K562 (cell line): ENCODE measurements around the gene RASAL3. TPM values are rescaled to one million over a fixed set of nuclear protein-coding genes. Genes with fewer than 3 reads are reported as not detected.

ENCODE experiments used
- ATAC-seq: fragments of 200-7000 bp; cut with Tn5 transposase; 3 replicates; pipeline ENCODE4 v1.9.1; 2020; ENCODE audit warnings: moderate library complexity
- Bru-seq: library from RNA; stranded (reverse); fragments of 400-500 nt; gene quantifications from one replicate; lab custom pipeline; 2021; lab: Mats Ljungman, UMichigan
- BruChase-seq, 2 experiments: library from RNA; stranded (reverse); fragments of 400-500 nt; gene quantifications; one replicate each; lab custom pipeline; 2021; lab: Mats Ljungman, UMichigan
- BruUV-seq: library from RNA; stranded (reverse); fragments of 400-500 nt; replicated peaks from 2 replicates; lab custom pipeline; 2021; lab: Mats Ljungman, UMichigan
- CTCF ChIA-PET: fragments of 300-600 bp; formaldehyde crosslinking; extraction: SDS; loops from one replicate; lab custom pipeline; 2021; ENCODE audit warnings: low intra/inter-chr PET ratio; lab: Yijun Ruan, JAX
- POLR2A ChIA-PET: fragments of 300-600, 350-650 bp; sonication (Branson Sonifier 250); formaldehyde crosslinking; extraction: SDS; loops from one replicate; lab custom pipeline; 2021; ENCODE audit warnings: antibody characterized with exemption, inconsistent platforms; lab: Yijun Ruan, JAX
- DNase-seq, 4 experiments: peaks; one replicate each; pipeline versions ENCODE4 v3.0.0 to v3.0.0-alpha.2; 2011 to 2018; ENCODE audit warnings: low spot score in 3 of 4, mixed read lengths in 3 of 4; ENCODE audit errors: extremely low read depth in 1 of 4
- FAIRE-seq: peaks from 2 replicates; lab custom pipeline; 2011; peaks lifted over from hg19 to GRCh38; lab: Jason Lieb, UNC
- H2AFZ ChIP-seq: 2 replicates; pipeline ENCODE4 v1.6.0; 2011; ENCODE audit warnings: low read depth, low read length, control low read depth, inconsistent platforms
- H3K27ac ChIP-seq: fragments of 200-600 bp; 3 replicates; pipeline ENCODE4 v1.8.0; 2011; ENCODE audit warnings: low read depth, mild to moderate bottlenecking, control low read depth, inconsistent platforms, low read length, moderate library complexity, mixed read lengths; ENCODE audit errors: extremely low read depth
- H3K27me3 ChIP-seq, 2 experiments: fragments of 300-600 bp in 1 of 2; 2 replicates in 1 of 2; 3 replicates in 1 of 2; pipeline versions ENCODE4 v1.6.0 to v1.8.0; 2011; ENCODE audit warnings: inconsistent platforms in 2 of 2, low read length in 2 of 2, mild to moderate bottlenecking in 1 of 2, mixed read lengths in 1 of 2, moderate library complexity in 1 of 2; ENCODE audit not compliant: control insufficient read depth in 2 of 2, insufficient read depth in 2 of 2
- H3K36me3 ChIP-seq: fragments of 300-600 bp; 3 replicates; pipeline ENCODE4 v1.8.0; 2011; ENCODE audit warnings: mild to moderate bottlenecking, low read length, inconsistent platforms; ENCODE audit not compliant: control insufficient read depth, insufficient read depth
- H3K4me1 ChIP-seq, 2 experiments: fragments of 200-600 bp in 1 of 2; replicated peaks in 1 of 2; 2 replicates in 1 of 2; 3 replicates in 1 of 2; pipeline versions ENCODE4 v1.5.1 to v1.8.0; 2011; ENCODE audit warnings: inconsistent platforms in 2 of 2, low read length in 2 of 2, mild to moderate bottlenecking in 1 of 2, mixed read lengths in 1 of 2, moderate library complexity in 1 of 2; ENCODE audit not compliant: control insufficient read depth in 2 of 2, insufficient read depth in 2 of 2
- H3K4me2 ChIP-seq: 2 replicates; pipeline ENCODE4 v1.6.1; 2011; ENCODE audit warnings: low read length, control low read depth, inconsistent platforms, mixed read lengths; ENCODE audit not compliant: insufficient read depth
- H3K4me3 ChIP-seq: fragments of 200-600 bp; sonication (generic), shearing (Covaris generic); 2 replicates; pipeline ENCODE4 v1.5.1; 2016; ENCODE audit warnings: control low read depth, inconsistent platforms
- H3K79me2 ChIP-seq: fragments of 200-600 bp; 3 replicates; pipeline ENCODE4 v1.8.0; 2011; ENCODE audit warnings: low read length, inconsistent platforms; ENCODE audit not compliant: control insufficient read depth, insufficient read depth
- H3K9ac ChIP-seq, 2 experiments: 2 replicates each; pipeline versions ENCODE4 v1.6.0 to v1.6.1; 2011; ENCODE audit warnings: low read depth in 2 of 2, low read length in 2 of 2, control low read depth in 1 of 2, inconsistent platforms in 1 of 2, mild to moderate bottlenecking in 1 of 2, mixed read lengths in 1 of 2; ENCODE audit not compliant: insufficient read depth in 1 of 2
- H3K9me1 ChIP-seq: one replicate; pipeline ENCODE4 v1.6.0; 2011; ENCODE audit warnings: inconsistent platforms, mild to moderate bottlenecking, low read length, moderate library complexity; ENCODE audit not compliant: control insufficient read depth, insufficient read depth
- H3K9me3 ChIP-seq: replicated peaks from 2 replicates; pipeline ENCODE4 v1.5.1; 2011; ENCODE audit warnings: low read depth, low read length, inconsistent platforms; ENCODE audit not compliant: control insufficient read depth, insufficient read depth
- H4K20me1 ChIP-seq: replicated peaks from 2 replicates; pipeline ENCODE4 v1.6.1; 2011; ENCODE audit warnings: low read length, inconsistent platforms, mixed read lengths; ENCODE audit not compliant: control insufficient read depth, insufficient read depth
- C11orf30 ChIP-seq: fragments of 450-650 bp; IDR thresholded peaks from 2 replicates; pipeline ENCODE4 v1.6.1; 2016; ENCODE audit warnings: low read depth, mild to moderate bottlenecking
- MAFG ChIP-seq: fragments of 450-650 bp; conservative IDR thresholded peaks from 2 replicates; pipeline ENCODE4 v1.6.1; 2016; ENCODE audit warnings: missing genetic modification characterization, missing compliant biosample characterization
- MAFK ChIP-seq: IDR thresholded peaks from 2 replicates; pipeline ENCODE4 v1.6.1; 2011; ENCODE audit warnings: low read length, improper control_type of control experiment
- MCM2 ChIP-seq: fragments of 450-650 bp; IDR thresholded peaks from 2 replicates; pipeline ENCODE4 v1.6.1; 2017; ENCODE audit warnings: low read depth, mild to moderate bottlenecking
- PPARD ChIP-seq: fragments of 250-450 bp; sonication (Bioruptor Pico); IDR thresholded peaks from 2 replicates; pipeline ENCODE4 v1.8.0; 2022; ENCODE audit warnings: inconsistent platforms, mild to moderate bottlenecking, moderate library complexity
- RBM25 ChIP-seq: fragments of 200-400 bp; formaldehyde crosslinking; IDR thresholded peaks from 2 replicates; pipeline ENCODE4 v1.6.1; 2018; ENCODE audit warnings: low read length, low read depth, moderate library complexity; ENCODE audit not compliant: severe bottlenecking
- ZNF316 ChIP-seq: fragments of 450-650 bp; IDR thresholded peaks from 2 replicates; pipeline ENCODE4 v1.6.1; 2016
- ZNF707 ChIP-seq: fragments of 250-450 bp; sonication (Bioruptor Pico); conservative IDR thresholded peaks from 2 replicates; pipeline ENCODE4 v1.8.0; 2022; ENCODE audit warnings: inconsistent platforms, mild to moderate bottlenecking, moderate library complexity
- WGBS: fragments of 100-300 bp; shearing (Covaris generic); methylation state at CpG from one replicate; pipeline ENCODE4 v1.1.6; 2016; ENCODE audit warnings: low coverage, mixed read lengths; ENCODE audit not compliant: insufficient coverage; ENCODE audit errors: missing lambda C conversion rate; 5-methylcytosine and 5-hydroxymethylcytosine counted together
- in situ Hi-C: fragments of 300-500 bp; cut with MboI; formaldehyde crosslinking; loops from 4 replicates; pipeline ENCODE4 v1.15.0; 2018; ENCODE audit warnings: inconsistent platforms, mixed read lengths
- intact Hi-C: fragments of 100-400 bp; cut with micrococcal nuclease; formaldehyde crosslinking; loops from 2 replicates; pipeline ENCODE4 v1.14.2; 2022
- long read RNA-seq, 3 experiments: library from polyadenylated mRNA in 2 of 3; library from RNA in 1 of 3; unstranded in 2 of 3; stranded (forward) in 1 of 3; transcript quantifications; one replicate each; pipeline ENCODE4 v2.0.0, GENCODE V29; 2019 to 2022
- polyA minus RNA-seq, 3 experiments: library from RNA; depleted of rRNA, polyadenylated mRNA; stranded (reverse); fragments of >200 nt; gene quantifications; 2 replicates each; pipeline ENCODE4 v1.2.3, GENCODE V29; 2011
- polyA plus RNA-seq, 8 experiments: library from polyadenylated mRNA; depleted of rRNA in 4 of 8; stranded (reverse) in 5 of 8; unstranded in 3 of 8; fragments of >200 nt; fragmentation: Nextera tagmentation in 2 of 8; fragmentation: Illumina TruSeq in 1 of 8; extraction: Ambion mirVana in 2 of 8; extraction: Trizol in 1 of 8; gene quantifications; 2 replicates each; pipeline versions ENCODE4 v1.2.1 to v1.2.3, GENCODE V29; 2011 to 2014; ENCODE audit warnings: inconsistent platforms in 1 of 8, missing spikeins in 1 of 8
- total RNA-seq, 7 experiments: library from RNA; depleted of rRNA in 6 of 7; stranded (reverse); fragments of >200 nt in 6 of 7; fragmentation: Illumina TruSeq in 2 of 7; extraction: Trizol in 2 of 7; gene quantifications; 2 replicates each; pipeline versions ENCODE4 v1.2.1 to v1.2.3, GENCODE V29; 2011 to 2021; ENCODE audit warnings: low replicate concordance in 1 of 7
- TF ChIP-seq, protein P1 (sequence below): sonication (generic); formaldehyde crosslinking; IDR thresholded peaks from 2 replicates; pipeline ENCODE4 v1.5.0; 2020; ENCODE audit warnings: missing genetic modification reagents
- TF ChIP-seq, protein P2 (sequence below): sonication (generic); formaldehyde crosslinking; IDR thresholded peaks from 2 replicates; pipeline ENCODE4 v1.9.0; 2022; ENCODE audit warnings: mild to moderate bottlenecking, missing genetic modification reagents

RASAL3 gene
- 0.35 TPM in 1 of 2 replicates, not detected in the other for total RNA-seq (2011; cell fraction: chromatin; rRNA removed; ENCODE audit: low replicate concordance)
- total RNA-seq (2011; cell fraction: nucleolus; rRNA removed): 0.13 TPM in 1 of 2 replicates, not detected in the other
- total RNA-seq (2011; cell fraction: nucleoplasm; rRNA removed): 2.5 TPM in 1 of 2 replicates, not detected in the other
- total RNA-seq (2014; rRNA removed) (0.04 TPM in 1 of 2 replicates, not detected in the other), total RNA-seq (2014; rRNA removed; fragmentation: Illumina TruSeq; extraction: Trizol) (not detected in 2 replicates), total RNA-seq (2015; rRNA removed; fragmentation: Illumina TruSeq; extraction: Trizol) (not detected in 2 replicates), total RNA-seq (2021) (0.44 and 0.87 TPM in 2 replicates), polyA plus RNA-seq (2011; rRNA removed) (not detected in 2 replicates), polyA plus RNA-seq (2014; fragmentation: Illumina TruSeq; extraction: Trizol) (not detected in 2 replicates), polyA plus RNA-seq (2014; fragmentation: Nextera tagmentation; extraction: Ambion mirVana) (not detected), polyA plus RNA-seq (2014; rRNA removed) (0.07 TPM in 1 of 2 replicates, not detected in the other), polyA minus RNA-seq (2011; rRNA and poly(A)+ RNA removed) (not detected in 2 replicates), Bru-seq, nascent RNA (percentile 20 among the genes with signal in this experiment), BruChase-seq, experiment 1, labeled RNA remaining after a 2-hour chase (not detected), BruChase-seq, experiment 2, labeled RNA remaining after a 6-hour chase (percentile 12 among the genes with signal in this experiment)
- polyA plus RNA-seq (2011; cell fraction: cytosol; rRNA removed): 0.01 TPM in 1 of 2 replicates, not detected in the other
- 0.04 and 0.16 TPM in 2 replicates for polyA plus RNA-seq (2011; cell fraction: nucleus; rRNA removed)
- polyA plus RNA-seq (2012): 0.08 and 0.16 TPM in 2 replicates
- polyA minus RNA-seq (2011; cell fraction: cytosol; rRNA and poly(A)+ RNA removed): not detected in 2 replicates
- not detected in 2 replicates for polyA minus RNA-seq (2011; cell fraction: nucleus; rRNA and poly(A)+ RNA removed)
- long read RNA-seq, experiment 1: 0 reads
- long read RNA-seq, experiment 2: 0 reads
- long read RNA-seq, experiment 3: 0 reads

DNA sequence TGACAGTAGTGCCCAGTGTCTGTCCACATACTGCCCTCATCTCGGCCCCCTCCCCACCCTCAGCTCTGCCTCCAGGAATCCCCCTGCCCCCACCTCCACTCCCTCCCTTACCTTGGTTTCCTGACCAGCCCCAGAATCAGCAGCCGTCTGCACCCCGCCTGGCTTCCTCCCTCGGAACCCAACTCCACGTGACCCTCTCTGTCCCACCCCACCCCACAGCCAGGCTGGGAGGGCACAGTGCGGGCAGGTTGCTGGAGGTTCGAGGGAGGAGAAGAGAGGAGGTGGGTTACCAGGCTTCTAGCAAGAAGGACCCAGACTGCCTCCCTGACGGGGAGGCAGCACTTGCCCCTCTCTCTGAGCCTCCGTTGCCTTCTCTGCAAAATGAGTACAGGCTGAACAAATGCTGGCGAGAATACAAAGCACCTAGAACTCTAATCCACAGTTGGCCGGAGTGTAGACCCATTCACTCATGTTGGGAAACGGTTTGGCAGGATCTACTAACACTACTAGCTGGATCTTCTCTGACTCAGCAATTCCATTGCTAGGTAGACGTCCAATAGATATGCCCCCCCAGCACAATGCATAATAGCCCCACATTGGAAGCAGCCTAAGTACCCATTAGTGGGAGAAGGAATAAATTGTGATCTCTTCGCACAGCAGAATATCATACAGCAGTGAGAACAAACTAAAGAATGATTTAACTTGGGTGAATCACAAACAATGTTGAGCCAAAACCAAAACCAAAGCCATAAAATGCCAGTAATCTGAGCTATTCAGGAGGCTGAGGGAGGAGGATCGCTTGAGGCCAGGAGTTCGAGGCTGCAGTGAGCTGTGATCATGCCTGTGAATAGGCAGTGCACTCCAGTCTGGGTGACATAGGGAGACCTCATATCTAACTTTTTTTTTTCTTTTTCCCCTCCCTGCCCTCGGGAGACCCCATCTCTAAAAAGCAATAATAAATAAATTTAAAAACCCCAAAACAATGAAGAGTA lies at the start of gene RASAL3:
RASAL3 (minus strand) TSS at position 151 of the 992 bp plus-strand sequence. CDS start 186 bp downstream, outside the sequence.
- no peak within 1 kb of the TSS for H3K27ac ChIP-seq
- WGBS: 11% methylated on average over 14 of the region's 17 CpGs
- no peak; the same call in 2 of the 3 replicates for ATAC-seq
- H3K9me3 ChIP-seq: no peaks in the 10 kb centered on the region
- H3K4me1 ChIP-seq: peaks cover 3 to 9% of the 10 kb centered on the region in 2 experiments; a peak in 4 of 5 replicates
- no peak for FAIRE-seq
- no peak within 1 kb of the TSS for H3K4me3 ChIP-seq
- H3K79me2 ChIP-seq: no peaks in the 10 kb centered on the region
- H4K20me1 ChIP-seq: no peaks in the 10 kb centered on the region
- no TSS peak for BruUV-seq
- no peak within 1 kb of the TSS for H2AFZ ChIP-seq
- intact Hi-C loops: no loop called here
- no peak for DNase-seq
- ChIA-PET CTCF (no interaction called here), POLR2A (no interaction called here)
- no peaks in the 10 kb centered on the region for H3K9me1 ChIP-seq
- in situ Hi-C loops: no loop called here
- H3K36me3 ChIP-seq: no peaks in the 10 kb centered on the region
- TF ChIP-seq C11orf30 (peak; percentile 74), ZNF316 (peak; percentile 85), MAFK (peak; percentile 23; the same call in 1 of the 2 replicates), MAFG (peak; percentile 60), ZNF707 (CRISPR knock-in tag) (no peak), RBM25 (peak; percentile 48), PPARD (CRISPR knock-in tag) (no peak), MCM2 (no peak)
- TF ChIP-seq, protein P1, sequence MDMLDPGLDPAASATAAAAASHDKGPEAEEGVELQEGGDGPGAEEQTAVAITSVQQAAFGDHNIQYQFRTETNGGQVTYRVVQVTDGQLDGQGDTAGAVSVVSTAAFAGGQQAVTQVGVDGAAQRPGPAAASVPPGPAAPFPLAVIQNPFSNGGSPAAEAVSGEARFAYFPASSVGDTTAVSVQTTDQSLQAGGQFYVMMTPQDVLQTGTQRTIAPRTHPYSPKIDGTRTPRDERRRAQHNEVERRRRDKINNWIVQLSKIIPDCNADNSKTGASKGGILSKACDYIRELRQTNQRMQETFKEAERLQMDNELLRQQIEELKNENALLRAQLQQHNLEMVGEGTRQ (CRISPR knock-in tag): peak; percentile 39; the same call in 1 of the 2 replicates
- TF ChIP-seq, protein P2, sequence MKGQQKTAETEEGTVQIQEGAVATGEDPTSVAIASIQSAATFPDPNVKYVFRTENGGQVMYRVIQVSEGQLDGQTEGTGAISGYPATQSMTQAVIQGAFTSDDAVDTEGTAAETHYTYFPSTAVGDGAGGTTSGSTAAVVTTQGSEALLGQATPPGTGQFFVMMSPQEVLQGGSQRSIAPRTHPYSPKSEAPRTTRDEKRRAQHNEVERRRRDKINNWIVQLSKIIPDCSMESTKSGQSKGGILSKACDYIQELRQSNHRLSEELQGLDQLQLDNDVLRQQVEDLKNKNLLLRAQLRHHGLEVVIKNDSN: 0 out of 2 replicates have a peak, but pooled peaks have one; percentile 40
- no peak within 1 kb of the TSS for H3K4me2 ChIP-seq
- no peak within 1 kb of the TSS; a peak in 1 of 4 replicates for H3K9ac ChIP-seq
- H3K27me3 ChIP-seq: peaks cover 3 to 25% of the 10 kb centered on the region in 2 experiments; a peak in 2 of 5 replicates
